GM21619 (cell line): ENCODE results near the gene RDM1.
"Not testable (repeated sequence)": the region's sequence is repeated elsewhere in the genome, so short reads cannot be mapped to it uniquely, and the experiment has no call there.

Source experiments
- ATAC-seq: cut with Tn5 transposase; IDR thresholded peaks from one replicate; pipeline ENCODE4 v1.9.1; 2021; ENCODE audit not compliant: unreplicated experiment

Gene RDM1, protein sequence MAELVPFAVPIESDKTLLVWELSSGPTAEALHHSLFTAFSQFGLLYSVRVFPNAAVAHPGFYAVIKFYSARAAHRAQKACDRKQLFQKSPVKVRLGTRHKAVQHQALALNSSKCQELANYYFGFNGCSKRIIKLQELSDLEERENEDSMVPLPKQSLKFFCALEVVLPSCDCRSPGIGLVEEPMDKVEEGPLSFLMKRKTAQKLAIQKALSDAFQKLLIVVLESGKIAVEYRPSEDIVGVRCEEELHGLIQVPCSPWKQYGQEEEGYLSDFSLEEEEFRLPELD

DNA sequence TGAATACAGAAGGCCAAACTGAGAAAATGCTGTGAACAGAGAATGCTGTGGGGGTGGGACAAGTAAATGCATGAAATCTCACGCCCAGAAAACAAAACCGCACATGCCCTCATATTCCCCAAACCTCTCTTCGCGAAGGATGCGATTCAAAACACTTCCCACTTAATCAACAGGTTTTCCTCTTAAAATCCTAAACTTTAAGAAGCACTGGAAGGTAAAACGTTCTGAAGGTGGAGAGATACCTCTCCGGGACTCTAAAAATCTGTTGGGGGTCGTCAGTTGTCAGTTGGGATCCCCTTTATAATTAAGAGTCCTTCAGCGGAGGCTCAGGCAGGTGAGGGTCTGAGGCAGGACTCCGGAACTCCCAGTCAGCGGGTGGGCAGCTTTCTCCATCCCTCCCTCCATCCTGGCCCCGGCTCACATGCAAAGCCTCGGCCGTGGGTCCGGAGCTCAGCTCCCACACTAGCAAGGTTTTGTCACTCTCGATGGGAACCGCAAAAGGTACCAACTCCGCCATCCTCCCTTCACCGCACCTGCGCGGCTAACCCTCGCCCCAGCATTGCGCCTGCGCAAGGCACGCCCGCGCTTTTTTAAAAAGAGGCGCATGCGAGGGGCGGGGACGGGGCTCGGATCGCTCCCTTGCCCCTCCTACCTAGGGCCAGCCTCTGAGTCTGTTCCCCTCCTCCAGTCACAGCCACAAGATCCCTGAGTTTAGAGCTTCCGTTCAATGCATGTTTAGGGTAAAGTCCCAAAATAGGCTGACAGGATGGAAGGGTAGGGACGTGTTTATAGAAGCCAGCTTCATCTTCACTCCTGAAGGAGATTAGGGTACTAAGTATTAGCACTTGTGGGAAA lies at the start of gene RDM1:
Gene RDM1 (minus strand): TSS at position 563 of the 855 bp plus-strand sequence. CDS start 46 bp downstream, at position 517.
- ATAC-seq = no peak

DNA sequence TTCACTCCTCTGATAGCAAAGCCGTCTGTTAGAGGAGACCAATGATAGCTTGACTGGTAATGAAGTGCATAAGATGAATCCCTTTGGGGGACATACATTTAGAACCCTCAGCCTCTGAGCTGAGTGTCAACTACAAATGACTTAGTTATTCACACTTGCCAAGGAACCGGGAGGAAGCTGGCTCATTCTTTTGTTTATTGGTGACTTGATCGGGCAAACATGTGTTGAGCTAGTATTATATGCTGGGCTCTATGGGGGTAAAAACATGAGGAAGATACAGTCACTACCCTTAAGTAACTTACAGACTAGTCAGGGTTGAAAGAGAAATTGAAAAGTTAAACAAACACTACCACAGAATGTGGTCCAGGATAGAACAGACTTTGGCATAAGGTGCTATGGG lies 47.8 kb upstream of the RDM1 start:
- ATAC-seq = no peak

DNA sequence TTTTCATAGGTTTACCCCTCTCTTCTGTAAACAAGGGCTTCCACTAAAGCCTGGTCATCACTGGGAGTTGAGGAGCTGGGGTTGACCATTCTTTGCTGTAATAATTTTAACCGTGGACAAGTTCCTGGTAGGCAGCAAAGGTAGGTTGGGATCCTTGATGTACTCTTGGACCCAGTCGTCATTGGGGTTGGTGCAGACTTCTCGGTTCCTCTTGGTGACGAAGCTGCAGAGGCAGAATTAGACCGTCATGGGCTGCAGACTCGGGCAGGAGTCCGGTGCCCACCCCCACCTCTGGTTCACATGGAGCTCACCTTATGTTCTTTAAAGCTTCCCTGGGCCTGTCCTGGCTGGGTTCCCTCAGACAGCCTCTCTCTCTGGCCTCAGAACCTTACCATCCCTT lies 46.9 kb upstream of the RDM1 start:
- ATAC-seq = no peak

DNA sequence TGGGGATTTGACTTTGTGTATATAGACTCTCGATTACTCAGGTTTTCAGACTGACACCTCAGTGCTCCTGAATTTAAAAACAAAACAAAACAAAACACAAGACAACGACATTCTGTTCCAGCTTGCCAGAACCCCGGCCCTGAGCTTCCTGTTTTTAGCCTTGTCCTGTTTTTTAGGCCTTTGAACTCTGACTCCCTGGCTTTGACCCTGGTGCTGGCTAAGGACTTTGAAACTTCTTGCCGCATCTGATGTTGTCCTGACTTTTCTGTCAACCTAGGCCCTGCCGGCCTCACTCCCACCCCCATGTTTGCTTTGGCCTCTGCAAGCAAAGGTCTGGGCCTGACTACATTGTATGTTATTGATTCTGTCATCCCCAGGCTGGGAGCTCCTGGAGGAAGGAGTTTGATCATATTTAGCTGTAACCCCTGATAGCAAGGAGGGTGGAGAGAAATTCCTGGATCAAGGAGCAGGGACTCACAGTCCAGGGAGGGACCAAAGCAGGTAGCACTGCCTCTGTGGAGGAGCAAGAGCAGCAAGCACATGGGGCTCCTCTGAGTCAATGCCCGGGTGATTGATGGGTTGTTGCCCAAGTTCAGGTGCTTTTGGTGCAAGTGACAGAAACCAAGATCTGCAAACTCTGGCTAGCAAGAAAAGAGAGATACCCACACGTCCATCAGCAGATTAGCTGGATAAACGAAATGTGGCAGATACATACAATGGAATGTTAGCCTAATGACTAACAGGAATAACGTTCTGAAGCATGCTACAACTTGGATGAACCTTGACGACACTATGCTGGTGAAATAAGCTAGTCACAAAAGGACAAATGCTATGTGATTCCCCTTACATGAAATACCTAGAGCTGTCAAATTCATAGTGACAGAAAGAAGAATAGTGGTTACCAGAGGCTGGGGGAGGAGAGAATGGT lies 43.0 kb upstream of the RDM1 start:
- ATAC-seq = no peak

DNA sequence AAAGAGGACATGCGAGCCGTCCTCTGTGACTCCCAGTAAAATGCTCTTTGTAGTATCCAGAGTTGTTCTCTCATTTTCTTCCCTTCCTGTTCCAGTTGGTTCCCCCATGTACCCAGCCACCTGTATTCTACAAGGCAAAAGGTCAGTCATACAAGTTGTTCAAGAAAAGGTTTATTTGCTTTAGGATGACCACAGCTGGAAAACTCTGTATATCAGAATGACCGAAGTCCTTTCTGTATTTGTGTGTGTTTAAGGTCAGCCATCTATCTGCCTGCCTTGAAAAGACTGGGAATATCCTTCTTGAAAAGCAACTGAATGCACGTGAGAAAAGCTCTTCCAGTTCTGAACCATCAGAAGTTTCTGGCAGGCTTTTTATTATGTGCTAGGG lies 42.4 kb upstream of the RDM1 start:
- ATAC-seq = no peak

DNA sequence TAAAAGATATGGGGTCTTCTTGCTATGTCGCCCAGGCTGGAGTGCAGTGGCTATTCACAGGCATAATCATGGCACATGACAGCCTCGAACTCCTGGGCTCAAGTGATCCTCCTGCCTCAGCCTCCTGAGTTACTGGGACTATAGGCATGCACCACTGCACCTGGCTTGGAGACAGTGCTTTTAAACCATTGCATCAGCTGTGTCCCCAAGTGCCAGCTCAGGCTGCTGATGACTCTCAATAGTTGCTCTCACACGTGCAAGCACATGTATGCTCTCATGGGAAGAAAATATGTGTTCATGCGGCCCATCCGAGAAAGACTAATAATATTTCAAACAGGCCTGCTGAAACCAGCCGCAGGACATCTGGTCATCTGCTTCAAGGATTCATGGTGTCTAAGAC lies 42.0 kb upstream of the RDM1 start:
- no peak for ATAC-seq

DNA sequence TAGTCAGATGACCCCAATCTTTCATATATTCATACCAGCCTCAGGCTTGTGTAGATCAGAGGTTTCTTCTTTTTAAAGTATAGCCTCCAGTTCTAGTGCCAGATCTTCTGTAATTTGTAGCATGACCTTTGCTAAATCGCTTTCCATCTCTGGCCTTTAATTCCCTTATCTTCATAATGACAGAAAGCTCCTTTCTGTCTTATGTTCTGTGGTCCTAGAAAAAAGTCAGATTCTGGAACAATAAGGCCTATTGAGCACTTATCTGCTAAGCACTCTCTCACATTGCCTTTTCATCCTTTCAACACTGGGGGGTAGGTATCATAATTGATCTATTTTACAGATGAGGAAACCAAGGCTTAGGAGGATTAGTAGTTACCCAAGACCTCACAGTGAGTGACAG lies 41.5 kb upstream of the RDM1 start:
- ATAC-seq = no peak

DNA sequence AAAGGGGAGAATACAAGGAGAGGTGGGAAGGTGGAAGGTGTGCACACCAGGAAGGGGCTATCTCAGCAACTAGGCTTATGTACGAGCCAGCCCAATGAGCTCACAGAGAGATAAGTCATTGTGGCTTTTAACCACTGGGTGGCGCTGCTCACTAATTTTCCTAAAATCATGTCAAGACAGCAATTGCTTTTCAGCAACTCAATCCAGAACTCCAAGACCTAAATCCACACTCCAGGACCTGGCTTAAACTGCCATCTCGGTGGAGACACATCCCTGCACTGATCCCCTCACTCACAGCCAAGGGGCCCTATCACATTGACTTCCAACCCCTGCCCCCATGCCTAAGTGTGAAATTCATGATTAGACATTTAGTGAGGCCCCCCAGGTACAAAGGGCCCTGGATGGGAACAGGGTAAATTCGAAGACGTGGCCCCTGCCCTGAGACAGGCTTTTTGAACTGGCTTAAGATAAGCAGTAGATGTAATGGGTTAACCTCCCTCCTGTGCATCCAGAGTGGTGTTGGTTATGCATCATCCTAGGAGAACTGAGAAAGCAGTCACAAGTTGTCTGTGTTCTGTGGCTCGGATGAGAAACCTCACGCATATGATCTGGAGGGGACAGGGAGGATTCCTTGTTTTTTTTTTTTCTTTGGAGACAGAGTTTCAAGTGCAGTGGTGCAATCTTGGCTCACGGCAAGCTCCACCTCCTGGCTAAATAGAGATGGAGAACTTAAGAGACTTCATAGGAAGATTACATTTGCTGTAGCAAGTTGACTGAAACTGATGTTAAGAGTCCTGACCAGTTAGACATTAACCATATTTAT lies 39.2 kb upstream of the RDM1 start:
- no peak for ATAC-seq

DNA sequence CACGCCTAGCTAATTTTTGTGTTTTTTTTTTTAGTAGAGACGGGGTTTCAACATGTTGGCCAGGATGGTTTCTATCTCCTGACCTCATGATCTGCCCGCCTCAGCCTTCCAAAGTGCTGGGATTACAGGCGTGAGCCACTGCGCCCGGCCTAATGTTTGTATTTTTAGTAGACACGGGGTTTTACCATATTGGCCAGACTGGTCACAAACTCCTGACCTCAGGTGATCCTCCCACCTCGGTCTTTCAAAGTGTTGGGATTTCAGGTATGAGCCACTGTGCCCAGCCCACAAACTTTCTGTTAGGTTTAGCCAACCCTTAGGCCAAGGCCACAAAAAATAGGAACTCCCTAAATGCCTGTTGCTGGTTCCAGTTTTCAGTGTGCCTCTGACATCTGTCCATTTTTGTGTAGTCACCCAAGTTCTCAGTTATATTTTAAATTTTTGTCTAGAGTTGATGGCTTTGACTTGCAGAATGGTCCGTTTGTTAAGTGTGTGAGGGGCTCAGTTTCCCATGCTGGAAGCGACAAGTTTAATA lies 38.0 kb upstream of the RDM1 start:
- no peak for ATAC-seq

DNA sequence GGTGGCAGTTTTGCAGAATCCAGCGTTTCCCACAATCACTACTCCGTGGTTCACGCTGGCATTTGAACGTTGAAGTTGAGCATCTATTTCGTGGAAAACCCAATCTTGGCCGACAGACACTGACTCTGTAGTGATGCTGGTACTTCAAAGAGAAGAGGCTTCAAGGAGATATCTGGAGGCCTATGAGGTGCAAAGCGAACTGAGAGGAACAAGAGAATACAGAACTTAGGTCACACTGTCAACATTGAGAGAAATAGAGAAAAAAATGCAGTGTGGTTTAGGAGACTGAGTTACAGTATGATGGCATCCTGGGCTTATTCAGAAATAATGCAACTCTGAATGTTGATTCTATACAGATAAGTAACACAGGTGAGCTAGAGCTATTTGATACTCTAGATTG lies 34.7 kb upstream of the RDM1 start:
- ATAC-seq = no peak

DNA sequence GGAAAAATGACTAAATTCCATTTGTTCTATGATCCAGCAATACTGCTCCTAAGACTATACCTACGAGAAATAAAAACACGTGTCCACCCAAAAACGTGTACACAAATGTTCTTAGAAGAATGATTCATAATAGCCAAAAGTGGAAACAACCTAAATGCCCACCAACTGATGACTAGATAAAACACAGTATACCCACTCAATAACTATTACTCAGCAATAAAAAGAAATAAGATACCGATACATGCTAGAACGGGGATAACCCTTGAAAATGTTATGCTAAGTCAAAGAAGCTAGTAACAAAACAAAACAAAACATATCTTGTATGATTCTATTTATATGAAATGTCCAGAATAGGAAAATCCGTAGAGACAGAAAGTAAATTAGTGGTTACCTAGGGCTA lies 33.1 kb upstream of the RDM1 start:
- no peak for ATAC-seq

DNA sequence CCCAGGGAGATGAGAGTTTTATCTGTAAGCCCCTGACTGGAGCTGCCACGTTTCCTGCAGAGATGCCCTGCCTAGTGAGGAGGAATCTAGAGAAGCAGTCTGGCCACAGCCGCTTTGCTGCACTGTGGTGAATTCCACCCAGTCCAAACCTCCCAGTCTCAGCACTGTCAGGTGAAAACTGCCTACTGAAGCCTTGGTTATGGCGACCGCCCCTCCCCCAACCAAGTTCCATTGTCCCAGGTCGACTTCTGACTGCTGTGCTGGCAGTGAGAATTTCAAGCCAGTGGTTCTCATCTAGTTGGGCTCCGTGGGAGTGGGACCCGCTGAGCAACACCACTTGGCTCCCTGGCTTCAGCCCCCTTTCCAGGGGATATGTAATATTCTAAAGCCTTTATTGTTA lies 23.1 kb upstream of the RDM1 start:
- ATAC-seq = no peak

DNA sequence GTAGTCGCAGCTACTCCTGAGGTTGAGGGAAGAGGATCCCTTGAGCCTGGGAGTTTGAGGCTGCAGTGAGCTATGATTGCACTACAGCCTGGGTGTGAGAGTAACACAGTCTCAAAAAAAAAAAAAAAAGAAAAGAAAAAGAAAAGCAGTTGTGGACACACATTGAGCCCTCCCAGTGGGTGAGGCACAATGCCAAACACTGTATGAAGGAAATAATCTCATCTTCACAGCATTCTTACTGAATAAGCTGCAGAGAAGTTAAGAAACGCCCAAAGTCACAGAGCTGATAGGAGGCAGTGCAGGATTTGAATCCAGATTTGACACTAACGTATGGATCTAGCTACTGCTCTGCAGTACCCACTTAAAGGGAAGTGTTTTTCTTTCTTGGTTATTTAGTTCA lies 18.8 kb upstream of the RDM1 start:
- no peak for ATAC-seq

DNA sequence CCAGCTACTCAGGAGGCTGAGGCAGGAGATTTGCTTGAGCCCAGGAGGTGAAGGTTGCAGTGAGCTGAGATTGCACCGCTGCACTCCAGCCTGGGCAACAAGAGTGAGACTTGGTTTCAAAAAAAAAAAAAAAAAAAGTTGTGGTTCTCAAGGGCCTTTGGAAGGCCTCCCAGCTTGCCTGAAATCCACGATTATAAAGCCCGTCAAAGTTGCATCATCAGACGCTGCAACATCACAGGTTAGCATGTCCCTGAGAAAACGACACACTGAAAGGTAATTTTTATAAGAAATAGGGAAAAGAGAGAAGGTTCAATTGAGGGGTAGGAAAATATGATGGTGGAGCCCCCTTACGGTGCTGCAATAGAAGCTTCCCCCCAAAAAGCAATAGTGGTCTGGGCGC lies 17.5 kb upstream of the RDM1 start:
- ATAC-seq = no peak

DNA sequence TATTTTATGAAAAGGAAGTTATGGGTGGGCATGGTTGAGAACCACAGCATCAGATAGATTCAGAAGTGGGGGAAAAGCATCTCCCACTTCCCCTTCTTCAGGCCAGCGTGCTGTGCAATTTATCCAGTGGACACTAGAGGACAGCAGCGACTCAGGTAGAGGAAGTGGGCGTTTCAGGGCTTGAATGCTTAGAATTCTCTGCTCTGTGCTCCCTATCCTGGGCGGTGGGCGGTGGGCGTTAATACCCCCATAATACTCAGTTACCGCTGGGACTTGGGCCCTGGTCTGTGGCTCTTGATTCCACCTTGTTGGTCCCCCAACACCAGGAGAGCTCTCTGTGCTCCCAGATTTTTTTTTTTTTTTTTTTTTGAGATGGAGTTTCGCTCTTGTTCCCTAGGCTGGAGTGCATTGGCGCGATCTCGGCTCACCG lies 16.6 kb upstream of the RDM1 start:
- no peak for ATAC-seq

DNA sequence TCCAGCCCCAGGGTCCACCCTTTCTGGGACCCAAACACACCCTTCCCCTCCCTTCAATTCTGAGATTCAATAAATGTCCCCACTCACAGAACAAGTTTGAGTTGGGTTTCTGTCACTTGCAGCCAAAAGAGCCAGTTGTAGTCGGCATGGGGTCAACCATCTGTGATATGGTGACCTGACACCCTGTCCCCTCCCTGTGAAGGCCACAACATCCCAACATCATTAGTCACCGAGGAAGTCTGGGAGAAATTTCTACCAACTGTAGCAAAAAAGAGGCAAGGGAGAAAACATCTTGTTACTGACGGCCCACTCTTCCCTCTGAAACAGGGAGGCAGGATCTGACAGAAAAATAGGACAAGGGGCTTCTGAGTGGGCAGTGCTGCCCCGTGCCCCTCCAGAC lies 13.6 kb upstream of the RDM1 start:
- ATAC-seq = no peak

DNA sequence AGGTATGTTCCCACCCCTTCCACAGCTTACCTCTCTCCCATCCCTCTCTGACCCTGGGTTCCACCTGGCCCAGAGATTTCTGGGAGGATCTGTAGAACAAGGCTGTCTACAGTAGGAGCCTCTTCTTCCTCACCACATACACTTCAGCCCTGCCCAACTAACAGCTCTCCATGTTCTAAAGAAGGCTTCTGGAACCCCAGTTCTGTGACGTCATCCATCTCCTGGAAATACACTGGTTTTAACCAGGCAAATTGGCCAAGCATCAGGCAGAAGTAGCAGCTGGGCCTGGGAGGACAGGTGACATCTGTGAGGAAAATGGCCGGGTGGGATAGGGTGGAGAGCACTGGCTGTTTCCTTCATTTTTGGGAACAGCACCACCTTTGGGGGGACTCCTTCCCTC lies 13.0 kb upstream of the RDM1 start, which contains the start of gene LYZL6:
Gene LYZL6 (minus strand): TSS at position 177 of the 400 bp plus-strand sequence. CDS start 4,357 bp downstream, outside the sequence.
- no peak for ATAC-seq

DNA sequence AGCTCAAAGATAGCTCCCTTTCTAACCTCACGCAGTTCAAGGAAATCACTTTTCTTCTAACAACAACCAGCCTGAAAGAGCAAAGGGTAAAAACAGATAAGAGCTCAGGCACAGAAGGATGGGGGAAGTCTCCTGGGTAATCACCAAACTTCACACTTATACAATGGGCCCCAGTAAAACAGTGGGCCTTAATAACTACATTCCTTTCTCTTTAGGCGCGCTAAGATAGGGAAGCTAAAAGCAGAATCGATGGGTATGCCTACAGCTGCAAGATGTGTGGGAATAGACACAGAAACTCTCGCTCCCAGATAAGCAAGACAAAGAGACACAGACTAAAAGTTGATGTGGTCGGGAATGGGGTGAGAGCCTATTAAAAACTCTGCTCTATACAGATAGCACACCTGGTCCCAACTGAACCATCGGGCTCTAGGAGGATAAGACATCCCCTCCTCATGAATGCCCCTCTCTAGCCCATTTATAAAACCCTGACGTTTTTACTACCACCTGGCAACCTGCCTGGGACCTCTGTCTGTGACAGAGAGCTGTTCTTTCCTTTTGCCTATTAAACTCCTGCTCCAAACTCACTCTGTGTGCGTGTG lies 12.1 kb upstream of the RDM1 start:
- no peak for ATAC-seq

DNA sequence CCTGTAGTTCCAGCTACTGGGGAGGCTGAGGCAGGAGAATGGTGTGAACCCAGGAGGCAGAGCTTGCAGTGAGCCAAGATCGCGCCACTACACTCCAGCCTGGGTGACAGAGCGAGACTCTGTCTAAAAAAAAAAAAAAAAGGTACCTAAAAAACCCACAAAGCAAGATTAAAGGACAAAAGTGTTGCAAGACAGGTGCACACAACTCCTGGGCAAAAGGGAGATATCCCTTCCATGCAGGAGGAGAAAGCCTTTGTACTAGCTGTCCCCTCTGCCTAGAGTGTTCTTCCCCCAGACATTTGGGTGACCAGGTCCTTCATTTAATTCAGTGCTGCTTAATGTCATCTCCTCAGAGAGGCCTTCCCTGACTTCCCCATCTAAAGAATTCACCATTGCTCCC lies 7.9 kb upstream of the RDM1 start:
- ATAC-seq = not testable (repeated sequence)

DNA sequence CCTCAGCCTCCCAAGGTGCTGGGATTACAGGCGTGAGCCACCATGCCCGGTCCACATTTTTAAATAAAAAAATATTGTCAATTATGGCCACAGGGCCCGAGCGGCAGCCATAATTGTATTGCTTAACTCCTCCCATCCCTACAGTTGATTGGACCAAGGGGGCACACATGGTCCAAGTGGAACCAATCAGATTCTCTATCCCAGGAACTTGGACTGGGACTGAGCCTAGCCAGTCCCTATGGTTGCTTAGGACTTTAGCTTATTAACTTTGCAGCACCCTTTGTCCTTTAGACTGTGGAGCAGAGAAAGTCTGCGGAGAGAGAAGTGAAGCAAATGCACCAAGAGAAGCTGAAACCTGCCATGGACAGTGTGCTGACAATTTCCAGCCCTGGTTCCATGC lies 5.5 kb upstream of the RDM1 start:
- no peak for ATAC-seq
